HCT116 (cell line): ENCODE results near the gene ESPN. TPM values are rescaled to one million over a fixed set of nuclear protein-coding genes. Genes with fewer than 3 reads are reported as not detected.

ENCODE experiments used
- ATAC-seq: fragments of 200-7000 bp; cut with Tn5 transposase; 2 replicates; pipeline ENCODE4 v1.9.1; 2020; ENCODE audit warnings: mild to moderate bottlenecking, moderate library complexity
- BruUV-seq: library from RNA; stranded (reverse); fragments of 400-500 nt; replicated peaks from 2 replicates; lab custom pipeline; 2021; lab: Mats Ljungman, UMichigan
- CTCF ChIA-PET: fragments of 300-600 bp; sonication (Branson Sonifier 250); formaldehyde crosslinking; loops from one replicate; lab custom pipeline; 2021; ENCODE audit warnings: antibody characterized with exemption; lab: Charles Lee
- POLR2A ChIA-PET: fragments of 300-600, 350-600 bp; sonication (Branson Sonifier 250); formaldehyde crosslinking; loops from one replicate; lab custom pipeline; 2021; ENCODE audit warnings: antibody characterized with exemption; lab: Charles Lee
- RAD21 ChIA-PET, 2 experiments: fragments of 300-600 bp; sonication (Branson Sonifier 250); formaldehyde crosslinking; loops; one replicate each; lab custom pipeline; 2023; ENCODE audit warnings: low total read pairs in 2 of 2; ENCODE audit not compliant: uncharacterized antibody in 2 of 2, unreplicated experiment in 2 of 2, low non-redundant PET in 1 of 2; lab: Charles Lee
- DNase-seq: peaks from one replicate; pipeline ENCODE4 v3.0.0-alpha.2; 2010; ENCODE audit warnings: low read depth, low spot score
- H2AFZ ChIP-seq: fragments of 200-600 bp; shearing (Covaris generic), sonication (generic); 2 replicates; pipeline ENCODE4 v1.6.1; 2017; ENCODE audit warnings: low read depth, mixed run types, mixed read lengths, antibody characterized with exemption, low read length; ENCODE audit not compliant: poor library complexity, severe bottlenecking
- H3K27ac ChIP-seq: 2 replicates; pipeline ENCODE4 v1.5.1; 2012; ENCODE audit warnings: low read depth, low read length
- H3K27me3 ChIP-seq: fragments of 200-600 bp; sonication (generic); 2 replicates; pipeline ENCODE4 v1.6.1; 2016; ENCODE audit warnings: mixed run types, low read length, mixed read lengths; ENCODE audit not compliant: insufficient read depth
- H3K36me3 ChIP-seq, 2 experiments: fragments of 200-500 bp in 1 of 2; fragments of 200-600 bp in 1 of 2; sonication (Bioruptor generic) in 1 of 2; sonication (generic) in 1 of 2; 2 replicates each; pipeline versions ENCODE4 v1.5.1 to v1.6.1; 2014 to 2016; ENCODE audit warnings: low read length in 2 of 2, inconsistent platforms in 1 of 2, mixed read lengths in 1 of 2, mixed run types in 1 of 2; ENCODE audit not compliant: insufficient read depth in 2 of 2, control insufficient read depth in 1 of 2
- H3K4me1 ChIP-seq, 2 experiments: fragments of 200-600 bp in 1 of 2; sonication (generic) in 1 of 2; 2 replicates each; pipeline versions ENCODE4 v1.5.1 to v1.6.1; 2012 to 2017; ENCODE audit warnings: low read length in 2 of 2, inconsistent platforms in 1 of 2, mild to moderate bottlenecking in 1 of 2, mixed read lengths in 1 of 2, mixed run types in 1 of 2, moderate library complexity in 1 of 2; ENCODE audit not compliant: insufficient read depth in 2 of 2, control insufficient read depth in 1 of 2
- H3K4me2 ChIP-seq: fragments of 200-600 bp; sonication (generic); 2 replicates; pipeline ENCODE4 v1.6.1; 2017; ENCODE audit warnings: mixed run types, low read length, mixed read lengths
- H3K4me3 ChIP-seq, 2 experiments: fragments of 200-600 bp in 1 of 2; sonication (generic) in 1 of 2; replicated peaks in 1 of 2; 2 replicates each; pipeline ENCODE4 v1.5.1; 2011 to 2016; ENCODE audit warnings: low read length in 2 of 2, control low read depth in 1 of 2, low read depth in 1 of 2, mild to moderate bottlenecking in 1 of 2, mixed read lengths in 1 of 2, mixed run types in 1 of 2
- H3K79me2 ChIP-seq: fragments of 200-600 bp; sonication (generic); 2 replicates; pipeline ENCODE4 v1.6.1; 2017; ENCODE audit warnings: mild to moderate bottlenecking, mixed run types, low read length, moderate library complexity, mixed read lengths; ENCODE audit not compliant: insufficient read depth
- H3K9ac ChIP-seq: fragments of 200-600 bp; sonication (generic); 2 replicates; pipeline ENCODE4 v1.6.1; 2016; ENCODE audit warnings: low read length, mixed read lengths
- H3K9me2 ChIP-seq: fragments of 200-600 bp; sonication (generic), shearing (Covaris generic); 2 replicates; pipeline ENCODE4 v1.6.1; 2017; ENCODE audit warnings: mixed run types, mild to moderate bottlenecking, moderate library complexity; ENCODE audit not compliant: insufficient read depth
- H3K9me3 ChIP-seq, 2 experiments: fragments of 200-500 bp in 1 of 2; fragments of 200-600 bp in 1 of 2; sonication (Bioruptor generic) in 1 of 2; sonication (generic) in 1 of 2; 2 replicates each; pipeline ENCODE4 v1.6.1; 2014 to 2017; ENCODE audit warnings: low read length in 2 of 2, mixed read lengths in 2 of 2, inconsistent platforms in 1 of 2, low read depth in 1 of 2, mild to moderate bottlenecking in 1 of 2, mixed run types in 1 of 2, moderate library complexity in 1 of 2; ENCODE audit not compliant: control insufficient read depth in 1 of 2, insufficient read depth in 1 of 2
- H4K20me1 ChIP-seq: fragments of 200-600 bp; sonication (generic), shearing (Covaris generic); 2 replicates; pipeline ENCODE4 v1.6.1; 2017; ENCODE audit warnings: mixed run types, mild to moderate bottlenecking, moderate library complexity; ENCODE audit not compliant: insufficient read depth
- CBX3 ChIP-seq: IDR thresholded peaks from 2 replicates; pipeline ENCODE4 v1.6.1; 2012; ENCODE audit warnings: low read depth
- EGR1 ChIP-seq: IDR thresholded peaks from 2 replicates; pipeline ENCODE4 v1.6.1; 2012; ENCODE audit warnings: low read depth
- ELF1 ChIP-seq: IDR thresholded peaks from 2 replicates; pipeline ENCODE4 v1.6.1; 2012; ENCODE audit warnings: low read depth, borderline replicate concordance
- EZH2 ChIP-seq: fragments of 200-600 bp; sonication (generic); IDR thresholded peaks from 2 replicates; pipeline ENCODE4 v1.6.1; 2017; ENCODE audit warnings: antibody characterized with exemption, mixed run types
- EZH2phosphoT487 ChIP-seq: fragments of 200-600 bp; IDR thresholded peaks from 2 replicates; pipeline ENCODE4 v1.6.1; 2018; ENCODE audit warnings: antibody characterized with exemption, borderline replicate concordance
- JUND ChIP-seq: IDR thresholded peaks from 2 replicates; pipeline ENCODE4 v1.6.1; 2012
- MAX ChIP-seq: IDR thresholded peaks from 2 replicates; pipeline ENCODE4 v1.6.1; 2012
- POLR2A ChIP-seq: IDR thresholded peaks from 2 replicates; pipeline ENCODE4 v1.7.0; 2011; ENCODE audit warnings: borderline replicate concordance; ENCODE audit not compliant: insufficient read depth, insufficient read length; ENCODE audit errors: extremely low read depth
- POLR2AphosphoS5 ChIP-seq: IDR thresholded peaks from 2 replicates; pipeline ENCODE4 v1.6.1; 2011; ENCODE audit warnings: mild to moderate bottlenecking, low read depth, low read length, moderate library complexity
- RAD21 ChIP-seq: IDR thresholded peaks from 2 replicates; pipeline ENCODE4 v1.6.1; 2012; ENCODE audit warnings: low read depth, mild to moderate bottlenecking
- SIN3A ChIP-seq: IDR thresholded peaks from 2 replicates; pipeline ENCODE4 v1.6.1; 2012; ENCODE audit warnings: low read depth
- SRF ChIP-seq: IDR thresholded peaks from 2 replicates; pipeline ENCODE4 v1.6.1; 2012; ENCODE audit warnings: low read depth
- YY1 ChIP-seq: IDR thresholded peaks from 2 replicates; pipeline ENCODE4 v1.6.1; 2011; ENCODE audit warnings: low read length, low read depth, moderate library complexity, mild to moderate bottlenecking; ENCODE audit not compliant: insufficient replicate concordance; ENCODE audit errors: extremely low read depth
- ZFX ChIP-seq: fragments of 450-650 bp; IDR thresholded peaks from 2 replicates; pipeline ENCODE4 v1.6.1; 2017
- ZNF274 ChIP-seq: fragments of 200-500 bp; sonication (Bioruptor generic); IDR thresholded peaks from 2 replicates; pipeline ENCODE4 v1.6.1; 2014; ENCODE audit warnings: mild to moderate bottlenecking, low read depth, low read length, inconsistent platforms
- intact Hi-C: fragments of 100-400 bp; cut with micrococcal nuclease; formaldehyde crosslinking; loops from 2 replicates; pipeline ENCODE4 v1.10.0; 2022
- total RNA-seq: library from RNA; stranded (reverse); gene quantifications from one replicate; pipeline ENCODE4 v1.2.1, GENCODE V29; 2021; ENCODE audit not compliant: unreplicated experiment
- TF ChIP-seq, protein P1 (sequence below): IDR thresholded peaks from 2 replicates; pipeline ENCODE4 v1.6.1; 2012
- TF ChIP-seq, protein P2 (sequence below), 3 experiments: fragments of 200-600 bp in 1 of 3; sonication (generic) in 1 of 3; IDR thresholded peaks in 2 of 3; conservative IDR thresholded peaks in 1 of 3; 2 replicates each; pipeline ENCODE4 v1.5.1; 2012 to 2017; ENCODE audit warnings: low read depth in 2 of 3, low read length in 2 of 3, antibody characterized with exemption in 1 of 3, borderline replicate concordance in 1 of 3, control low read depth in 1 of 3, mild to moderate bottlenecking in 1 of 3, mixed read lengths in 1 of 3, mixed run types in 1 of 3, moderate library complexity in 1 of 3; ENCODE audit not compliant: insufficient read depth in 1 of 3
- TF ChIP-seq, protein P3 (sequence below): IDR thresholded peaks from 2 replicates; pipeline ENCODE4 v1.6.1; 2011; ENCODE audit warnings: mild to moderate bottlenecking, low read length, moderate library complexity; ENCODE audit not compliant: insufficient replicate concordance; ENCODE audit errors: extremely low read depth
- TF ChIP-seq, protein P4 (sequence below): IDR thresholded peaks from 2 replicates; pipeline ENCODE4 v1.6.1; 2012; ENCODE audit warnings: low read depth

ESPN gene
- total RNA-seq, 1 experiment from 2014 or later: 114 TPM

GRCh38 chr1:6501279-6501813, 76.8 kb downstream of the ESPN start:
- no peak overlapping the region for H2AFZ ChIP-seq
- intact Hi-C loops: no loop called here
- BruUV-seq: no TSS peak

More at GRCh38 chr1:6501279-6501813, 76.8 kb downstream of the ESPN start:
- no peaks in the 10 kb centered on the region for H3K27me3 ChIP-seq
- RAD21 ChIA-PET: no interaction called here
- H4K20me1 ChIP-seq: no peaks in the 10 kb centered on the region
- DNase-seq (no peak), ATAC-seq (no peak)
- no peaks in the 10 kb centered on the region for H3K36me3 ChIP-seq
- H3K9ac ChIP-seq: no peak overlapping the region
- no peaks in the 10 kb centered on the region for H3K9me2 ChIP-seq
- H3K9me3 ChIP-seq: no peaks in the 10 kb centered on the region
- H3K4me1 ChIP-seq: peaks cover 9 to 18% of the 10 kb centered on the region in 2 experiments
- no peak overlapping the region for H3K4me3 ChIP-seq
- no peak overlapping the region for H3K4me2 ChIP-seq
- no peak overlapping the region for H3K27ac ChIP-seq
- no peak for TF ChIP-seq RAD21
- TF ChIP-seq YY1: no peak
- no peak for TF ChIP-seq ZNF274
- TF ChIP-seq SIN3A: no peak
- no peak for TF ChIP-seq POLR2A
- no peak for TF ChIP-seq EZH2phosphoT487
- no peak for TF ChIP-seq JUND
- TF ChIP-seq SRF: no peak
- TF ChIP-seq CBX3: no peak
- no peak for TF ChIP-seq EZH2
- TF ChIP-seq, protein P1, sequence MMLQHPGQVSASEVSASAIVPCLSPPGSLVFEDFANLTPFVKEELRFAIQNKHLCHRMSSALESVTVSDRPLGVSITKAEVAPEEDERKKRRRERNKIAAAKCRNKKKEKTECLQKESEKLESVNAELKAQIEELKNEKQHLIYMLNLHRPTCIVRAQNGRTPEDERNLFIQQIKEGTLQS: no peak
- TF ChIP-seq, protein P2, sequence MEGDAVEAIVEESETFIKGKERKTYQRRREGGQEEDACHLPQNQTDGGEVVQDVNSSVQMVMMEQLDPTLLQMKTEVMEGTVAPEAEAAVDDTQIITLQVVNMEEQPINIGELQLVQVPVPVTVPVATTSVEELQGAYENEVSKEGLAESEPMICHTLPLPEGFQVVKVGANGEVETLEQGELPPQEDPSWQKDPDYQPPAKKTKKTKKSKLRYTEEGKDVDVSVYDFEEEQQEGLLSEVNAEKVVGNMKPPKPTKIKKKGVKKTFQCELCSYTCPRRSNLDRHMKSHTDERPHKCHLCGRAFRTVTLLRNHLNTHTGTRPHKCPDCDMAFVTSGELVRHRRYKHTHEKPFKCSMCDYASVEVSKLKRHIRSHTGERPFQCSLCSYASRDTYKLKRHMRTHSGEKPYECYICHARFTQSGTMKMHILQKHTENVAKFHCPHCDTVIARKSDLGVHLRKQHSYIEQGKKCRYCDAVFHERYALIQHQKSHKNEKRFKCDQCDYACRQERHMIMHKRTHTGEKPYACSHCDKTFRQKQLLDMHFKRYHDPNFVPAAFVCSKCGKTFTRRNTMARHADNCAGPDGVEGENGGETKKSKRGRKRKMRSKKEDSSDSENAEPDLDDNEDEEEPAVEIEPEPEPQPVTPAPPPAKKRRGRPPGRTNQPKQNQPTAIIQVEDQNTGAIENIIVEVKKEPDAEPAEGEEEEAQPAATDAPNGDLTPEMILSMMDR (IDR thresholded peaks at IDR 0.05 in 2 of 3, conservative IDR thresholded peaks at IDR 0.05 in 1 of 3; ENCODE audit: borderline replicate concordance in 1 of 3, insufficient read depth in 1 of 3, low read depth in 2 of 3, low read length in 2 of 3): no peak
- TF ChIP-seq, protein P3, sequence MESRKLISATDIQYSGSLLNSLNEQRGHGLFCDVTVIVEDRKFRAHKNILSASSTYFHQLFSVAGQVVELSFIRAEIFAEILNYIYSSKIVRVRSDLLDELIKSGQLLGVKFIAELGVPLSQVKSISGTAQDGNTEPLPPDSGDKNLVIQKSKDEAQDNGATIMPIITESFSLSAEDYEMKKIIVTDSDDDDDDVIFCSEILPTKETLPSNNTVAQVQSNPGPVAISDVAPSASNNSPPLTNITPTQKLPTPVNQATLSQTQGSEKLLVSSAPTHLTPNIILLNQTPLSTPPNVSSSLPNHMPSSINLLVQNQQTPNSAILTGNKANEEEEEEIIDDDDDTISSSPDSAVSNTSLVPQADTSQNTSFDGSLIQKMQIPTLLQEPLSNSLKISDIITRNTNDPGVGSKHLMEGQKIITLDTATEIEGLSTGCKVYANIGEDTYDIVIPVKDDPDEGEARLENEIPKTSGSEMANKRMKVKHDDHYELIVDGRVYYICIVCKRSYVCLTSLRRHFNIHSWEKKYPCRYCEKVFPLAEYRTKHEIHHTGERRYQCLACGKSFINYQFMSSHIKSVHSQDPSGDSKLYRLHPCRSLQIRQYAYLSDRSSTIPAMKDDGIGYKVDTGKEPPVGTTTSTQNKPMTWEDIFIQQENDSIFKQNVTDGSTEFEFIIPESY: no peak
- TF ChIP-seq MAX: no peak
- TF ChIP-seq ELF1: no peak
- no peak for TF ChIP-seq ZFX
- TF ChIP-seq EGR1: no peak
- TF ChIP-seq, protein P4, sequence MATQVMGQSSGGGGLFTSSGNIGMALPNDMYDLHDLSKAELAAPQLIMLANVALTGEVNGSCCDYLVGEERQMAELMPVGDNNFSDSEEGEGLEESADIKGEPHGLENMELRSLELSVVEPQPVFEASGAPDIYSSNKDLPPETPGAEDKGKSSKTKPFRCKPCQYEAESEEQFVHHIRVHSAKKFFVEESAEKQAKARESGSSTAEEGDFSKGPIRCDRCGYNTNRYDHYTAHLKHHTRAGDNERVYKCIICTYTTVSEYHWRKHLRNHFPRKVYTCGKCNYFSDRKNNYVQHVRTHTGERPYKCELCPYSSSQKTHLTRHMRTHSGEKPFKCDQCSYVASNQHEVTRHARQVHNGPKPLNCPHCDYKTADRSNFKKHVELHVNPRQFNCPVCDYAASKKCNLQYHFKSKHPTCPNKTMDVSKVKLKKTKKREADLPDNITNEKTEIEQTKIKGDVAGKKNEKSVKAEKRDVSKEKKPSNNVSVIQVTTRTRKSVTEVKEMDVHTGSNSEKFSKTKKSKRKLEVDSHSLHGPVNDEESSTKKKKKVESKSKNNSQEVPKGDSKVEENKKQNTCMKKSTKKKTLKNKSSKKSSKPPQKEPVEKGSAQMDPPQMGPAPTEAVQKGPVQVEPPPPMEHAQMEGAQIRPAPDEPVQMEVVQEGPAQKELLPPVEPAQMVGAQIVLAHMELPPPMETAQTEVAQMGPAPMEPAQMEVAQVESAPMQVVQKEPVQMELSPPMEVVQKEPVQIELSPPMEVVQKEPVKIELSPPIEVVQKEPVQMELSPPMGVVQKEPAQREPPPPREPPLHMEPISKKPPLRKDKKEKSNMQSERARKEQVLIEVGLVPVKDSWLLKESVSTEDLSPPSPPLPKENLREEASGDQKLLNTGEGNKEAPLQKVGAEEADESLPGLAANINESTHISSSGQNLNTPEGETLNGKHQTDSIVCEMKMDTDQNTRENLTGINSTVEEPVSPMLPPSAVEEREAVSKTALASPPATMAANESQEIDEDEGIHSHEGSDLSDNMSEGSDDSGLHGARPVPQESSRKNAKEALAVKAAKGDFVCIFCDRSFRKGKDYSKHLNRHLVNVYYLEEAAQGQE: no peak
- TF ChIP-seq POLR2AphosphoS5: no peak
- POLR2A ChIA-PET: no interaction called here
- H3K79me2 ChIP-seq: no peaks in the 10 kb centered on the region
- CTCF ChIA-PET: no interaction called here
